Limb (tissue), 2 donors: Measurements from ENCODE around the gene FBXO4.

Experiments
- DNase-seq, 2 donors: peaks; one replicate each; pipeline ENCODE4 v3.0.0-alpha.2; 2016; ENCODE audit errors: extremely low spot score in 2 of 2

Gene FBXO4, protein sequence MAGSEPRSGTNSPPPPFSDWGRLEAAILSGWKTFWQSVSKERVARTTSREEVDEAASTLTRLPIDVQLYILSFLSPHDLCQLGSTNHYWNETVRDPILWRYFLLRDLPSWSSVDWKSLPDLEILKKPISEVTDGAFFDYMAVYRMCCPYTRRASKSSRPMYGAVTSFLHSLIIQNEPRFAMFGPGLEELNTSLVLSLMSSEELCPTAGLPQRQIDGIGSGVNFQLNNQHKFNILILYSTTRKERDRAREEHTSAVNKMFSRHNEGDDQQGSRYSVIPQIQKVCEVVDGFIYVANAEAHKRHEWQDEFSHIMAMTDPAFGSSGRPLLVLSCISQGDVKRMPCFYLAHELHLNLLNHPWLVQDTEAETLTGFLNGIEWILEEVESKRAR

DNA sequence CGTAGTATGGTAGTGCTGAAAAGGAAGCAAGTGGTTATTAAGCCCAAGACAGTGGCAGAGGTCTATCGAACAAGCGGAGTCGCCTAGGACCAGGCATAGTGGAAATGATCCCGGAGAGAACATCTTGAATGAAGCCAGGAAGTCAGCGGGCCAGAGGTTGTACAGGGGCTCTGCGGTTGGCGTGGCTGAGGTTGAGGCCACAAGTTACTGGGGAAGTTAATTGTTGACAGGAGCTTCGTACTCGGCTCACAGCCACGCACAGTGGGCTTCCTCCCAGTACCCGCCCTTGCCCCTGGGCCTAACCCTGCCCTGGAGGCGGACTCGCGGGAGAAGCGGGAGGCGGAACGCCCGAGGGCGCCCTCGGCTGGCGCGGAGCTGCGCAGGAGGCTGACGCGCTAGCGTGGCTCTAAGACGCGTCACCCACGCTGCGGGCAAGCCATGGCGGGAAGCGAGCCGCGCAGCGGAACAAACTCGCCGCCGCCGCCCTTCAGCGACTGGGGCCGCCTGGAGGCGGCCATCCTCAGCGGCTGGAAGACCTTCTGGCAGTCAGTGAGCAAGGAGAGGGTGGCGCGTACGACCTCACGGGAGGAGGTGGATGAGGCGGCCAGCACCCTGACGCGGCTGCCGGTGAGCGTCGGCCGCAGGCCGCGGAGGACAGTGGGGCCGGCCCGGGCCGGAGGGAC, at the start of gene FBXO4:
FBXO4 (plus strand) TSS at position 410 of the 683 bp plus-strand sequence; CDS start at position 439, 29 bp downstream.
- peak; percentile 85 to 89 for DNase-seq

DNA sequence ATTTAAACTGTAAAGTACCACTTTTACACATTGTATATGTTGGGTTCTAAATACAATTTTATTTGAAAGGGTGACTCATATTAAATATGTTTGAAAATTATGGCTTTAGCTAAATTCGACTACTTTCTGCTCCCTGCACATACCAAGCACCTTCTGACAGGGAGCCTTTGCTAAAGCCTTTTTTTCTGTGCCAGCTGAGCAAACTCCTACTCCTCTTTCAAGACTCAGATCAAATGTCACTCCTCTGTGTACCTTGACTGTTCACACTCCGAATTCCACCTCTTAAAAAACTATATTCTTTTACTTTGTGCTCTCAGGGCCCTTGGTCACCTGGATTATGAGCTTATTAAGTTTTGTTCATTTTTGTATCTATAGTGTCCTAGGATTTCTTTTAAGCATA, 48.4 kb upstream of the FBXO4 start:
- no peak for DNase-seq

DNA sequence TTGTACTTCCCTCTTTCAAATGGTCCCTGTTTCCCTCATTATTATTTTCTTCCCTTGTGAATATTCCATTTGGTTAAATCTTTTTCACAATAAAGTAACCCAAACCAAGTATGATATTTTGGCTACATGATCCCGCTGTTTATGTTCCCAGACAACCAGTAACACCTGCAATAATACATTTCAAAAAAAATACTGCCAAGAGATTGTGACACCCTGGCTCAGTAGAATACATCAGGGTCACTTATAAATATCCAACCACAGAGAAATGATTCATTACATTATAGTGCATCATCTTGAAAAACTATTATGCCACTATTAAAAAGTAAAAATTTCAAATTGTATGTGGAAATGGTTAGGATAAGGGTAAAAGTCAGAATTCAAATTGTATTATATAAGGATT, 47.7 kb upstream of the FBXO4 start:
- DNase-seq, result no peak

DNA sequence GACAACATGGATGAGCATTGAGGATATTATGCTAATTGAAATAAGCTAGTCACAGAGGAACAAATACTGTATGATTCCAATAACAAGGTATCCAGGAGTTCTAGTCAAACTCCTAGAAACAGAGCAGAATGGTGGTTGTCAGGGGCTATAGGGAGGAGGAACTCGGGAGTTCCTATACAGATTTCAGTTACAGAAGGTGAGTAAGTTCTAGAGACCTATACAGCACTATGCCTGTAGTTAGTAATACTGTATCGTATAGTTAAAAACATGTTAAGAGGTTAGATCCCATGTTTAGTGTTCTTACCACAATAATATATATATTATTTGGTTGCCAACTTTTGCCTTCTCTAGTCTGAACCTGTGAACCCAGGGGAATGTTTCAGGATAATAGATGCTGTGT, 46.9 kb upstream of the FBXO4 start:
- DNase-seq, result no peak

DNA sequence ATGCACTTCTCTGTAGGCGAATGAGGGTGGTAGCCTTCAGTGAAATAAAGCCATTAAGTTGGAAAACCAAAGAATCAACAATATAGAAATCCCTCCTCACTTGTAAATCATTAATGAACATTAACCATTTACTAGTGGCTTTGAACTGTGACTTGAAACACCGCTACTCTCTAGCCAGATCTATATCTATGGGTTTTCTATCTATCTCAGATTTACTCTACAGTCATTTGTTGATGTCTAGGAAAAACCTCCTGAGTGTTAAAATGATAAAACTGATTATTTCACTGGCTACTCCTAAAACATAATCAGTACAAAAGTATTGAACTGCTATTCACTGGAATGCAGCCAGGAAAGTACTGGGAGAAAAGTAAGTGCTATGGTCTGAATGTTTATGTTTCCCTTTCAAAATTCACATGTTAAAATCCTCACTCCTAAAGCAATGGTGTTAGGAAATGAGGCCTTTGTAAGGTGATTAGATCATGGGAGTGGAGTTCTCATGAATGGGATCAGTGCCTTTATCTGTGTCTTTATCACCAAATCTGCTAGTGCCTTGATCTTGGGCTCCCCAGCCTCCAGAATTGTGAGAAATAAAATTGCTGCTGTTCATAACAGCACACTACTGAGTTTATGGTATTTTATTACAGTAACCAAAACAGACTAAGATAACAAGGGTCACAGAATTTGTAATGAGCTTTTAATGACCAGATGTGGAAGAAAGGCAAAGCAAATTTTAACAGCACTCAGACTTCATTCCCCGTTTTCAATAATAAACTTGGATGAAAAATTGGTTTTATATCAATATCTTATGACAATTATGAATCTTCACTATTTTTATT, 46.2 kb upstream of the FBXO4 start:
- DNase-seq, result no peak

DNA sequence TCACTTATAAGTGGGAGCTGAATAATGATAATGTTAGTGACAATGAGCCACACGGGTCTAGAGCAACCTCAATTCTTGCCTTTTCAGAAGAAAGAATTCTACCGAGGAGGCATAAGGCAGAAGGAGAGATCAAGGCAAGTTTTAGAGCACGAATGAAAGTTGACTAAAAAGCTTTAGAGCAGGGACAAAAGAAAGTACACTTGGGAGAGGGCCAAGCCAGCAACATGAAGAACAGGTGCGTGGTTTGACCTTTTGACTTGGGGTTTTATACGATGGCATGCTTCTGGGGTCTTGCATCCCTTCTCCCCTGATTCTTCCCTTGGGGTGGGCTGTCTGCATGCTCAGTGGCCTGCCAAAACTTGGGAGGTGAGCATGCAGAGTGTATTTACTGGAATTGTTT, 42.3 kb upstream of the FBXO4 start:
- DNase-seq, result no peak

DNA sequence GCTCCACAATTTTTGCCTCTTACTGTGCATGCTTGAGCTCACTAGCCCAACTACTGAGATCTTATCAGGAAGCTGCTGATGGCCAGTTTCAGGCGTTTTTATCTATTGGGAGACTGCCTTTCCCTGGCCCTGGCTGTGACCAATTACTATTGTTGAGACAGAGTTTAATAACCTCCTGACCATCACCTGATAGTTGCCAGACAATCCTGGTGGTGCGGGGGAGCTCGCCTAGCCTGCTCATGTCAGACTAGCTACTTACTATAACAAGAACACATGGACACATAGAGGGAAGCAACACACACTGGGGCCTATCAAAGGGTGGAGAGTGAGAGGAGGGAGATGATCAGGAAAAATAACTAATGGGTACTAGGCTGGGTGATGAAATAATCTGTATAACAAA, 41.8 kb upstream of the FBXO4 start:
- no peak for DNase-seq

DNA sequence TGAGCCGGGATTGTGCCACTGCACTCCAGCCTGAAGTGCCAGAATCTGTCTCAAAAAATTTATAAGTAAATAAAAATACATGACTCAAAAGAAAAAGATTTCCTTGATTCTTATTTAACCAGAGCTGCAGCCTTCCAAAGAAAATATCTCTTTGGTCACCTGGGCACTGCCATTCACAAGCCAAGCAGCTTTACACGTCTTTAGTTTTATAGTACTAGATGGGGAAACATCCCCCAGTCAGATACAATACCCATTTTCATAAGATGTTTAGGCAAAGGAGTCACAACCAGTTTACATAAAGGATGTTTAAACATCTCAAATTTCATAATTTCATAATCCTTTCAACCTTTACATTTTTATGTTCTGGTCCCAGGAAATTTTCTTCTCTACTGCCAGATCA, 41.1 kb upstream of the FBXO4 start:
- DNase-seq, result no peak

DNA sequence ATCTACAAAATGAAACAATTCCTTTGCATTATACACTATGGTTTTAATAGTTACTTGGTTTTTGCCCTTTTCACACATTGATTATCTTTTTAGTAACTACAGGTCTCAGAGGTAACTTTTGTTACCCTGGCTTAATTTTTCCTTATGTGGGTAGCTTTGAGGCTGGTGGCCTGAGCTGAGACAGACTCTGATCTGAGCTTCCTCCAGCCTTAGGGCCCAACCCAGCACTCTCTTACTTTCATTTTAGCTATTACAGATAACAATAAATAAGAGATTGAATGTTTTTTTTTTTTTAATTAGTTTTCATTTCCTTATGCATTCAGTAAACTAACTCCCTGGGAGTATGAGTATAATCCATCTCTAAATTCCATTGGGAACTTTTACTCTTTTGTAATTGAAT, 39.8 kb upstream of the FBXO4 start:
- no peak for DNase-seq

DNA sequence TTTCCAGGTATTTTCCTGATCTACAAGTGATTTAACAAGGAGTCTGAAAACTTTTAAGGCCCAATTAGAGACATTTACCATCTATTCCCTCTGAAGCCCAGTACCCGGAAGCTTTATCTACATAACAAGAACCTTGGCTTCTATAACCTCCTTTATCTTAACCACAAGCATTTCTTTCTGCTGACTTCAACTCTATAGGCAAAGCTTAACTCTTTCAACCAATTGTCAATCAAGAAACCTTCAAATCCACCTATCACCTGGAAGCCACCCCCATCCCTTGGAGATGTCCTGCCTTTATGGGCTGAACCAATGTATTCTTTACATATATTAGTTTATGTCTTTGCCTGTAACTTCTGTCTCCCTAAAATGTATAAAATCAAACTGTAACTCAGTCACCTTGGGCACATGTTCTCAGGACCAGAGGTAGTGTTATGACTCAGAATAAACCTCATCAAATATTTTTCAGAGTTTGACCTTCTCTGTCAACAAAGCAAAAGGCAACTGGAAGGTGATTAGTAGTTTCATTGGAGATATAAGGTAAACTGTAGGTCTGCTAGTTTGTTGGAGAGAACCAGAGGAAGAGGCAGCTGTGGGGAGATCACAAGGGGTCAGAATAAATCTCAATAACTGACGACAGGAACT, 33.9 kb upstream of the FBXO4 start:
- DNase-seq, result no peak

DNA sequence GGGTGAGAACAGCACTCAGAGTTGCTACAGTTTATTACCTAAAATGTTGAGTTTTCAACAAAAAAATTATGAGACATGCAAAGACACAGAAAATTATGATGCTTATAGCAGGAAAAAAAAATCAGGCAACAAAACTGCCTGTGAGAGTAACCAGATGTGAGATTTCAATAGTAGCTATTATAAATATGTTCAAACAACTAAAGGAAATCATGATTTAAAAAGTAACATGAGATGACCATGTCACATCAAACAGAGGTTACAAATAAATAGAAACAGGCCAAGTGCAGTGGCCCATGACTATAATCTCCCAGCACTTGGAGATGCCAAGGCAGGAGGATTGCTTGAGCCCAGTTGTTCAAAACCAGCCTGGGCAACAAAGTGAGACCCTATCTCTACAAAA, 33.0 kb upstream of the FBXO4 start:
- DNase-seq, result no peak

DNA sequence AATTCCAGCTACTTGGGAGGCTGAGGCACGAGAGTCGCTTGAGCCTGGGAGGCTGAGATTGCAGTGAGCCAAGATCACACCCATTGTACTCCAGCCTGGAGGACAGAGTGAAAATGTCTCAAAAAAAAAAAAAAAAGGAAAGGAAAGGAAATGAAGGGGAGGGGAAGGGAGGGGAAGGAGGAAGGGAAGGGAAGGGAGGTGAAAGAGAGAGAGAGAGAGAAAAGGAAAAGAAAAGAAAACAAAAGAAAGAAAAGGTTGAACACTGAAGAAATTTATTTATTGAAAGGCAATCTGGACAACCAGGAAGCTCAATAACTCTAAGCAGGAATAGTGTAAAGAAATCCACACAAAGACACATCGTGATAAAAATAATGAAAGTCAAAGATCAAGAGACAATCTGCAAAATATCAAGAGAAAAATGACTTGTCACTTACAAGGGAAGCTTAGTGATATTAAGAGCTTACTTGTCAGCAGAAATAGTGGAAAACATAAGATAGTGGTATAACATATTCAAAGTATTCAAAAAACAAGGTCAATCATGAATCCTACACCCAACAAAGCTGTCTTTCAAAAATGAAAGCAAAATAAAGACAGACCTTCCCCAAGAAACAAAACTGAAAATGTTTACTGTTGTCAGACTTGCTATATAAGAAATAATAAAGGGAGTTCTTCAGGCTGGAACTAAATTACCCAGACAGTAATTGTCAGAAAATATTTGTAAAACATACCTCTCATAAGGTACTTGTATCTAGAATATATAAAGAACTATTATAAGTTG, 31.8 kb upstream of the FBXO4 start:
- no peak for DNase-seq

DNA sequence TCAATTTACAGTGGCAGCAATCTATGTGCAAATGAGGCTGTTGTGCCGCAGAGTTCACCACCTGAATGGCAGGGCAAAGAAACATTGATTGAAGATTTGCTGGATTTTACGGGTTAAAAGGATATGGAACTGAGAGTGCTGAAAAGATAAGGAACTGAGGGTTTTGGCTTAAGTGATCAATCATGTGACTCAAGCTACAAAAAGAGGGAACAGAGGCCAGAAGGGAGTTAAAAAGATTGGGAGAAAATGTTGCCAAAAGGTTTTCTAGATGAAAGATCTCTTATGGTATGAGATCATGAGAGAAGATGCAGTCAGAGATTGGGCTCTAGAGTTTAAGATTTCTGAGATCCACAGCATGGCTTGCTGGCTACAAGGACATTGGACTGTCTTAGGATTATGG, 28.9 kb upstream of the FBXO4 start:
- no peak for DNase-seq

DNA sequence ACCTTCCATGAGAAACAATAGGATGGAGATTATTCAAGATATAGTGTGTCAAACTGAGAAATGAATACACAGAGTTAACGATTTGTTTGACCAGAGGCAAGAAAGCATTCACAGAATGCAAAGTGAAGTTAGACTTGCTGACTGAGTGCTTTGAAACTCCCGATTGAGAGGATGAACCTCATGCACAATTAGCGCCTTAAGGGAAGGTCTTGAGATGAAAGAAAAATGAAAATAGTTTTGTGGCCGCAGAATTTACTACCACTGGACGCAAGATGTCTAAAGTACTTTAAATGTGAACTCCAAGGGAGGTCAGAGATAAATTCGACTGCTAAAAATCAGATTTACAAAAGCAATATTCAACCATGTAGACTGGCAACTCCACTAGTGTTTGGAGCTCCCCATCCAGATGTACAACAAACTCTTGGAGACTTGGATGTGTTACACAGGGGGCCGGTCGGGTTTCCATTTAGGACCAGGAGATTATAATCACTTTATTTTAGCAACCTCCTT, 21.6 kb upstream of the FBXO4 start:
- no peak for DNase-seq

DNA sequence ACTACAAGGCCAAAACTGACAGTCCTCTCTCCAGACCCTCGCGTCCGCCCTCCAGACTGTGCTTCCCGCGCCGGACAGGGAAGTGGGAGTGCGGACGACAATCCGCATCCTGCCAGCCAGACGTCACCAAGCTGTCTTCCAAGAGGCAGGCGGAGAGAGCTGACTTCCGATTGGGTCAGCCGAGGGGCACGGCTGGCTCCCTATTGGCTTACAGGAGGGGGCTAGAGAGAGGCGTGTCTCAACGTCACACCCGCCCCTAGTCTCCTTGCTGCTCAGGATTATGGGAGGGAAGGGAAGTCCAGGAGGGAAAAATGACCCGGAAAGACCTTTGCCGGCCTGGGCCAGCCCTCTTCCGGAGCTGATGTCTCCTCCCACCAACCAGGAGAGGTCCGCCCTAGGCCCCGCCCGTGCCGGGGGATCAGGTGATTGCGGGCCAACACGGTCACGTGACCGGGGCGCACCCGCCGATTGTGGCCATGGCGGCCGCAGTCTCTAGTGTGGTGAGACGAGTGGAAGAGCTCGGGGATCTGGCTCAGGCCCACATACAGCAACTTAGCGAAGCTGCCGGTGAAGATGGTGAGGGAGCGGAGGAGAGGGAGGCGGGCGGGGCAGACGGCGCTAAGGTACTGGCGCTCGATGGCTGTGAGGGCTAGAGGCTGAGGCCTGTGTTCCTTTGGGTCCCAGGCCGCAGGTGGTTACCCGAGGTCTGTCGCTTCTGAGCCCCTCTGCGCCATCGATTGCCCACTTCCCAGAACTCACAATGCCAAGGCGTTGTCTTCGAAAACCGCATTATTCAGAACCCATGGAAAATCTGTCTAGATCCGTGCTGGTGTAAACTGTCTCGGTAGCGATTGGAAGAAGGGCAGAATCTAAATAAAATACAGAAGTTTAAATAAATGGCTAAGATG, 20.9 kb upstream of the FBXO4 start, which contains the start of gene RIMOC1:
RIMOC1 (plus strand) TSS at position 453 of the 908 bp plus-strand sequence; CDS start at position 477, 24 bp downstream.
- DNase-seq, result peak; percentile 98 to 100

DNA sequence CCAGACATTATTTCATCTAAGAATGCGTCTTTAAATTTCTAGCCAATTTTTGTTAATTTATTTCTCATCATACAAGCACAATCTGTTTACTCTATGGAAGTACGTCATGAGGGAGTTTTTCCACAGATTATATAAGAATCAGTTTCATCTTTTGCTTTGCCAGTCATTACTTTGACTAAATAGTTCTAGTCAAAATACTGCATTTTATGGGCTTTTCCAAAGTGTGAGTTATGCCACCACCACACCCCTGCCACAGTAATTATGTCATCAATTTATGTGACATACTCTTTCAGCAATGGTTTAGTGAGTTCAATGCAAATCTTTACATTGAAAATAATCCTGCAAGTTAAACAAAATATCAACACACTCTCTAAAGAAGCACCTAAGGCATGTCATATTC, 18.9 kb upstream of the FBXO4 start:
- DNase-seq, result no peak

DNA sequence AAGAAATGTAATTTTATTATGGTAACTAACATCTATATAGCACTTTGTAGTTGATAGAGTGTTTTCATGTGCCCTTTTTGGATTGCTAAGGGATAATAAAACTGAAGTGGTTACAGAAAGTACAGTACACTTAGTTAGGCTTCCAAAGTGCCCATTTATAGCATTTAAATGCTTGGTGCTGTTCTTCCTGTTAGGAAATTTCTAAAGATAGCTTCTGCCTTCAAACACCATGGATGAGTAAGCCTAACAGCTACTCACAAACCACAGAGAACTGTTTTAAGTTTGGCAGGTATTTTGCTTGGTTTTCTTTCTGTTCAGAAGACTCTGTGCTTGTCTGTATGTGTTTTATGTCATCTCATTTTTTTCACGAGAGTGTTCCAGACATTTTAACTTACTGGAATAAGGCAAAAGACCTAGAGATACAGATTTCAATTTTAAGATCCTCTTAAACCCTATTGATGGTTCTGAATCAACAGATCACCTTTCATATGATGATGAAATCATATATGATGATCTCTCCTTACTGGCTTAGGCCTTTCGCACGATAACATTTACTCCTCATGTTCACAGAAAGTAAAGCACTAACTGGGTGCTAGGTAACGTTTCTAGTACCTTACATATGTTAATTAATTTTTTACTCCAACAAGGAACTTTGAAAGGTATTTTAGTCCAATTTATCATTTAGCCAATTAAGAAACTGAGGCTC, 16.6 kb upstream of the FBXO4 start:
- DNase-seq, result no peak

DNA sequence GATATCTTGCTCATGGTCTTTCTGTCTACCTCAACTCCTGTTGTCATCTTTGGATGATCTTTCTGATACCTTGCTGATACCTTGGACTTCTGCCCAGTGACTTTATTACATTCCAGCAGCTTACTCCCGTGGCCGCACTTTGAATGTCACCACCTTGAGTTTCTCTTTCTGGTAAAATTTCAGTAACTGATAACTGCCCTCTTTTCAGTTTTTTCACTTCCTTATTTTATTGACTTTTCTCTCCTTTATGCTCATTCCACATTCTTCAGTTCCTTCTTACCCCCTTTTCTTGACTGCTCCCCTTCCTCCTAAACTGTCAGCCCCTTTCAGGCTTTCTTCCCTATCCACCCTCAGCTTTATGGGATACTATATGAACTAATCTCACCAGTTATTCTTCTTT, 7.0 kb upstream of the FBXO4 start:
- no peak for DNase-seq

DNA sequence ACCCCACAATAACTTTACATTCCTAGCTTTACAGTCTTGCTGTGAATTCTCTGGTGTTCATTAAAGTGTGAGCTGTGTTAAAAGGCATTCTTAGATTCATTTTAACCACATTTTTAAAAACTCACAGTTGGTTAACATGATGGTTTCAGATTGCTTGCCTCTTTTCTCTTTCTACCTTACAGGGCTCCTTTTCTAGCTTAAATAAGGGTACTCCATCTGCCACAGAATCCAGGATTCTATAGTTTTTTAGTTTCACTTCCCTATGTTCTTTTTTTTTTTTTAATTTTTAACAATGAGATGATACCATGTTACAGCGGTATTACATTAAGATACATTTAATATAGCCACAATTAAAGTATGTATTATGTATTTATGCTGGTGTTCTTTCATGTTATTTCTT, 3.9 kb upstream of the FBXO4 start:
- no peak for DNase-seq
